NB4 (cell line): ENCODE results near the gene CASP6.

Source experiments
- CTCF ChIP-seq: IDR thresholded peaks from one replicate; pipeline ENCODE4 v1.5.1; 2012; ENCODE audit warnings: low read depth, low read length
- MAX ChIP-seq: IDR thresholded peaks from 2 replicates; pipeline ENCODE4 v1.6.1; 2011; ENCODE audit warnings: low read depth, low read length
- MYC ChIP-seq: IDR thresholded peaks from 2 replicates; pipeline ENCODE4 v1.6.1; 2011; ENCODE audit warnings: low read depth, low read length
- POLR2A ChIP-seq: IDR thresholded peaks from 2 replicates; pipeline ENCODE4 v1.6.1; 2011; ENCODE audit warnings: mild to moderate bottlenecking; ENCODE audit not compliant: insufficient read length; ENCODE audit errors: extremely low read depth

- TF ChIP-seq CTCF (no peak), POLR2A (no peak), MAX (no peak), MYC (no peak)
Observed at GRCh38 chr4:109719604-109720003, 16.4 kb upstream of the CASP6 start.
